Smooth muscle cell of the umbilical artery (primary cell): Measurements from ENCODE around the gene ALLC. TPM values are rescaled to one million over a fixed set of nuclear protein-coding genes. Genes with fewer than 3 reads are reported as not detected.

Source experiments
- total RNA-seq: library from RNA; depleted of rRNA; stranded (reverse); fragments of >200 nt; gene quantifications from 2 replicates; pipeline ENCODE4 v1.2.3, GENCODE V29; 2014

Gene ALLC
- not detected in 2 replicates for total RNA-seq

DNA sequence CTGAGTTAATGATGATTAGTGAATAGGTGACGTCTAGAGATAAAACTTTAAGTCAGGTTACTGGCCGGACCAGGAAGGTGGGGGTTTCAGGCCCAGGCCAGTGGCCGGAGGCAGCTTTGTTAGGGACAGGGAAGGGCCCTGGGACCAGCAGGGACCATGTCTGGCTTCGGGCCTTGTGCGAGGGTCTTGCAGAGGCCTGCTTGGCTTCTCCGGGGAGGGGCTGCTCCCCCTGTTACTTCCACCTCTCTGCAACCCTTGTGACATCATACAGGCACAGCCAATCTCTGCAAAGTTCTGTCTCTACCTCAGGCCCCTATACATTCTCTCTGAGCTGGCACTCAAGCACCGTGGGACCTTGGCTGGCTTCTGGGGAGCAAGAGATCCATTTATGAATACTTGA is at the start of gene ALLC:
Gene ALLC, plus strand, starts transcription at position 320 of the 400 bp plus-strand sequence. CDS start 12,958 bp downstream, outside the sequence.

DNA sequence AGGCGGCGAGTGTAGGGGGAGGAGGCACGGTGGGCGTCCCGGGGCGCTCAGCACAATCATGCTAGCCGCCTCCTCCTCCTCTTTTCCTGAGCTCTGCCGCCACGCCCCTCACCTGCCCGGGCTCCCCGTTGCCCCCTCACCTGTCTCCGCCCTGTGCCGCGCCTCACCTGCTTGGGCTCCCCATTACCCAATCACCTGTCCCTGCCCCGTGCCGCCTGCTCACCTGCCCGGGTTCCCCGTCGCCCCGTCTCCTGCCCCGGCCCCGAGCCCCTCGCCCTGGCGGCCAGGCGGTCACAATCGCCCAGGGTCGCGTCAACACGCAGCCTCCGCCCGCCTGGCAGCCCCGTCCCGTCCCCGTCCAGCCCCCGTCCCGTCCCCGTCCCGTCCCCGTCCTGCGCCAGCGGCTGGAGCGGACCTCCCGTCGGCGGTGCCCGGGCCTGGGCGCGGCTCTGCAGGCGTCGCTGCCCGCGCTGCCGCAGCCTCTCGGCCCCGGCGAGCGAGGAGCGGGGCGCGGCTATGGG is 45.3 kb downstream of the ALLC start, which contains the start of gene DCDC2C:
Gene DCDC2C, plus strand, starts transcription at position 340 of the 521 bp plus-strand sequence. Its CDS starts 177 bp downstream, at position 517.

Other genes with a start within 250 kb of the ALLC start
- 39.0 and 42.2 TPM in 2 replicates for gene ADI1, start 138.7 kb upstream of the ALLC start, total RNA-seq
- gene RNASEH1, start 99.9 kb upstream of the ALLC start, total RNA-seq, result 42.0 and 47.5 TPM in 2 replicates
- gene RPS7, start 82.9 kb upstream of the ALLC start, total RNA-seq, result 731 and 1,566 TPM in 2 replicates
- 0.18 and 2.4 TPM in 2 replicates for gene COLEC11, start 63.1 kb upstream of the ALLC start, total RNA-seq
- gene DCDC2C, start 45.4 kb downstream of the ALLC start, total RNA-seq, result not detected in 2 replicates